K562 (cell line): ENCODE data around the gene TRIM23. TPM values are rescaled to one million over a fixed set of nuclear protein-coding genes. Genes with fewer than 3 reads are reported as not detected.

Experiments used
- ATAC-seq: fragments of 200-7000 bp; cut with Tn5 transposase; 3 replicates; pipeline ENCODE4 v1.9.1; 2020; ENCODE audit warnings: moderate library complexity
- BruUV-seq: library from RNA; stranded (reverse); fragments of 400-500 nt; replicated peaks from 2 replicates; lab custom pipeline; 2021; lab: Mats Ljungman, UMichigan
- CTCF ChIA-PET: fragments of 300-600 bp; formaldehyde crosslinking; extraction: SDS; loops from one replicate; lab custom pipeline; 2021; ENCODE audit warnings: low intra/inter-chr PET ratio; lab: Yijun Ruan, JAX
- POLR2A ChIA-PET: fragments of 300-600, 350-650 bp; sonication (Branson Sonifier 250); formaldehyde crosslinking; extraction: SDS; loops from one replicate; lab custom pipeline; 2021; ENCODE audit warnings: antibody characterized with exemption, inconsistent platforms; lab: Yijun Ruan, JAX
- DNase-seq, 4 experiments: peaks; one replicate each; pipeline versions ENCODE4 v3.0.0 to v3.0.0-alpha.2; 2011 to 2018; ENCODE audit warnings: low spot score in 3 of 4, mixed read lengths in 3 of 4; ENCODE audit errors: extremely low read depth in 1 of 4
- FAIRE-seq: peaks from 2 replicates; lab custom pipeline; 2011; peaks lifted over from hg19 to GRCh38; lab: Jason Lieb, UNC
- H2AFZ ChIP-seq: 2 replicates; pipeline ENCODE4 v1.6.0; 2011; ENCODE audit warnings: low read depth, low read length, control low read depth, inconsistent platforms
- H3K27ac ChIP-seq: fragments of 200-600 bp; 3 replicates; pipeline ENCODE4 v1.8.0; 2011; ENCODE audit warnings: low read depth, mild to moderate bottlenecking, control low read depth, inconsistent platforms, low read length, moderate library complexity, mixed read lengths; ENCODE audit errors: extremely low read depth
- H3K27me3 ChIP-seq, 2 experiments: fragments of 300-600 bp in 1 of 2; 2 replicates in 1 of 2; 3 replicates in 1 of 2; pipeline versions ENCODE4 v1.6.0 to v1.8.0; 2011; ENCODE audit warnings: inconsistent platforms in 2 of 2, low read length in 2 of 2, mild to moderate bottlenecking in 1 of 2, mixed read lengths in 1 of 2, moderate library complexity in 1 of 2; ENCODE audit not compliant: control insufficient read depth in 2 of 2, insufficient read depth in 2 of 2
- H3K36me3 ChIP-seq: fragments of 300-600 bp; 3 replicates; pipeline ENCODE4 v1.8.0; 2011; ENCODE audit warnings: mild to moderate bottlenecking, low read length, inconsistent platforms; ENCODE audit not compliant: control insufficient read depth, insufficient read depth
- H3K4me1 ChIP-seq, 2 experiments: fragments of 200-600 bp in 1 of 2; replicated peaks in 1 of 2; 2 replicates in 1 of 2; 3 replicates in 1 of 2; pipeline versions ENCODE4 v1.5.1 to v1.8.0; 2011; ENCODE audit warnings: inconsistent platforms in 2 of 2, low read length in 2 of 2, mild to moderate bottlenecking in 1 of 2, mixed read lengths in 1 of 2, moderate library complexity in 1 of 2; ENCODE audit not compliant: control insufficient read depth in 2 of 2, insufficient read depth in 2 of 2
- H3K4me2 ChIP-seq: 2 replicates; pipeline ENCODE4 v1.6.1; 2011; ENCODE audit warnings: low read length, control low read depth, inconsistent platforms, mixed read lengths; ENCODE audit not compliant: insufficient read depth
- H3K4me3 ChIP-seq: fragments of 200-600 bp; sonication (generic), shearing (Covaris generic); 2 replicates; pipeline ENCODE4 v1.5.1; 2016; ENCODE audit warnings: control low read depth, inconsistent platforms
- H3K79me2 ChIP-seq: fragments of 200-600 bp; 3 replicates; pipeline ENCODE4 v1.8.0; 2011; ENCODE audit warnings: low read length, inconsistent platforms; ENCODE audit not compliant: control insufficient read depth, insufficient read depth
- H3K9ac ChIP-seq, 2 experiments: 2 replicates each; pipeline versions ENCODE4 v1.6.0 to v1.6.1; 2011; ENCODE audit warnings: low read depth in 2 of 2, low read length in 2 of 2, control low read depth in 1 of 2, inconsistent platforms in 1 of 2, mild to moderate bottlenecking in 1 of 2, mixed read lengths in 1 of 2; ENCODE audit not compliant: insufficient read depth in 1 of 2
- H3K9me1 ChIP-seq: one replicate; pipeline ENCODE4 v1.6.0; 2011; ENCODE audit warnings: inconsistent platforms, mild to moderate bottlenecking, low read length, moderate library complexity; ENCODE audit not compliant: control insufficient read depth, insufficient read depth
- H3K9me3 ChIP-seq: replicated peaks from 2 replicates; pipeline ENCODE4 v1.5.1; 2011; ENCODE audit warnings: low read depth, low read length, inconsistent platforms; ENCODE audit not compliant: control insufficient read depth, insufficient read depth
- H4K20me1 ChIP-seq: replicated peaks from 2 replicates; pipeline ENCODE4 v1.6.1; 2011; ENCODE audit warnings: low read length, inconsistent platforms, mixed read lengths; ENCODE audit not compliant: control insufficient read depth, insufficient read depth
- BHLHE40 ChIP-seq: IDR thresholded peaks from 2 replicates; pipeline ENCODE4 v1.6.1; 2011; ENCODE audit warnings: low read length, improper control_type of control experiment
- ETS2 ChIP-seq: IDR thresholded peaks from 2 replicates; pipeline ENCODE4 v1.6.1; 2016; ENCODE audit warnings: borderline replicate concordance, missing genetic modification characterization, mild to moderate bottlenecking, moderate library complexity, missing compliant biosample characterization; ENCODE audit not compliant: poor library complexity, severe bottlenecking
- EZH2 ChIP-seq: IDR thresholded peaks from 2 replicates; pipeline ENCODE4 v1.6.1; 2012; ENCODE audit warnings: low read depth, mild to moderate bottlenecking, inconsistent platforms, low read length, borderline replicate concordance
- HMBOX1 ChIP-seq: sonication (generic); IDR thresholded peaks from 2 replicates; pipeline ENCODE4 v1.6.1; 2016
- HOXB6 ChIP-seq: fragments of 250-450 bp; sonication (Bioruptor Pico); IDR thresholded peaks from 2 replicates; pipeline ENCODE4 v1.5.1; 2022; ENCODE audit warnings: mild to moderate bottlenecking, borderline replicate concordance
- IRF1 ChIP-seq: sonication (generic); formaldehyde crosslinking; IDR thresholded peaks from 2 replicates; pipeline ENCODE4 v1.8.0; 2022; ENCODE audit warnings: missing genetic modification reagents, mild to moderate bottlenecking, borderline replicate concordance
- PHB ChIP-seq: fragments of 250-450 bp; sonication (Bioruptor Pico); IDR thresholded peaks from 2 replicates; pipeline ENCODE4 v1.5.0; 2021
- PHB2 ChIP-seq: fragments of 450-650 bp; IDR thresholded peaks from 2 replicates; pipeline ENCODE4 v1.6.1; 2017; ENCODE audit warnings: low read depth
- PRMT5 ChIP-seq: sonication (generic); formaldehyde crosslinking; IDR thresholded peaks from 2 replicates; pipeline ENCODE4 v1.5.0; 2020; ENCODE audit warnings: missing genetic modification reagents
- SIN3B ChIP-seq: fragments of 450-650 bp; IDR thresholded peaks from 2 replicates; pipeline ENCODE4 v1.6.1; 2017; ENCODE audit warnings: low read depth, mild to moderate bottlenecking, moderate library complexity
- USF2 ChIP-seq: sonication (generic); formaldehyde crosslinking; IDR thresholded peaks from 2 replicates; pipeline ENCODE4 v1.5.0; 2020; ENCODE audit warnings: missing genetic modification reagents
- ZBTB49 ChIP-seq: sonication (generic); formaldehyde crosslinking; IDR thresholded peaks from 2 replicates; pipeline ENCODE4 v1.8.0; 2022; ENCODE audit warnings: missing genetic modification reagents, mild to moderate bottlenecking, borderline replicate concordance
- ZKSCAN3 ChIP-seq: fragments of 250-450 bp; sonication (Bioruptor Pico); IDR thresholded peaks from 2 replicates; pipeline ENCODE4 v1.4.0; 2020
- ZNF239 ChIP-seq: fragments of 250-450 bp; sonication (Bioruptor Pico); IDR thresholded peaks from 2 replicates; pipeline ENCODE4 v1.4.0; 2020; ENCODE audit warnings: mild to moderate bottlenecking
- ZNF282 ChIP-seq: sonication (generic); formaldehyde crosslinking; IDR thresholded peaks from 2 replicates; pipeline ENCODE4 v1.8.1; 2023; ENCODE audit warnings: missing genetic modification reagents
- ZNF511 ChIP-seq: sonication (generic); formaldehyde crosslinking; IDR thresholded peaks from 2 replicates; pipeline ENCODE4 v1.8.0; 2022; ENCODE audit warnings: mild to moderate bottlenecking, missing genetic modification reagents
- ZNF639 ChIP-seq, 2 experiments: fragments of 200-800 bp in 1 of 2; sonication (Bioruptor generic) in 1 of 2; sonication (generic) in 1 of 2; formaldehyde crosslinking in 1 of 2; IDR thresholded peaks in 1 of 2; conservative IDR thresholded peaks in 1 of 2; 2 replicates each; pipeline versions ENCODE4 v1.5.0 to v1.6.1; 2016 to 2020; ENCODE audit warnings: missing compliant biosample characterization in 1 of 2, missing genetic modification characterization in 1 of 2, missing genetic modification reagents in 1 of 2
- in situ Hi-C: fragments of 300-500 bp; cut with MboI; formaldehyde crosslinking; loops from 4 replicates; pipeline ENCODE4 v1.15.0; 2018; ENCODE audit warnings: inconsistent platforms, mixed read lengths
- intact Hi-C: fragments of 100-400 bp; cut with micrococcal nuclease; formaldehyde crosslinking; loops from 2 replicates; pipeline ENCODE4 v1.14.2; 2022
- polyA plus RNA-seq, 8 experiments: library from polyadenylated mRNA; depleted of rRNA in 4 of 8; stranded (reverse) in 5 of 8; unstranded in 3 of 8; fragments of >200 nt; fragmentation: Nextera tagmentation in 2 of 8; fragmentation: Illumina TruSeq in 1 of 8; extraction: Ambion mirVana in 2 of 8; extraction: Trizol in 1 of 8; gene quantifications; 2 replicates each; pipeline versions ENCODE4 v1.2.1 to v1.2.3, GENCODE V29; 2011 to 2014; ENCODE audit warnings: inconsistent platforms in 1 of 8, missing spikeins in 1 of 8
- total RNA-seq, 7 experiments: library from RNA; depleted of rRNA in 6 of 7; stranded (reverse); fragments of >200 nt in 6 of 7; fragmentation: Illumina TruSeq in 2 of 7; extraction: Trizol in 2 of 7; gene quantifications; 2 replicates each; pipeline versions ENCODE4 v1.2.1 to v1.2.3, GENCODE V29; 2011 to 2021; ENCODE audit warnings: low replicate concordance in 1 of 7

Gene TRIM23
- total and polyA plus RNA-seq, 9 of the 15 experiments (the other 6 are each of a cell fraction or from before 2014, with no cell fraction given) = 2.4 to 8.5 (median 4.9) TPM

- no peak for FAIRE-seq
- no peak for TF ChIP-seq IRF1 (CRISPR knock-in tag)
- TF ChIP-seq ZKSCAN3 (CRISPR knock-in tag) = no peak
- TF ChIP-seq ZNF239 (CRISPR knock-in tag) = no peak
- TF ChIP-seq ZNF639 (CRISPR knock-in tag; conservative IDR thresholded peaks at IDR 0.05 in 1 of 2, IDR thresholded peaks at IDR 0.05 in 1 of 2) = no peak
- no peak for TF ChIP-seq PHB (CRISPR knock-in tag)
- no peak for TF ChIP-seq ZNF282 (CRISPR knock-in tag)
- TF ChIP-seq SIN3B = no peak
- TF ChIP-seq BHLHE40 = no peak
- no peak for TF ChIP-seq PHB2
- TF ChIP-seq ZNF511 = no peak
- TF ChIP-seq USF2 = no peak
- no peak for TF ChIP-seq ETS2 (tag)
- TF ChIP-seq EZH2 = no peak
- TF ChIP-seq ZBTB49 (CRISPR knock-in tag) = no peak
- no peak for TF ChIP-seq HMBOX1
- no peak for TF ChIP-seq PRMT5 (CRISPR knock-in tag)
- no peak for TF ChIP-seq HOXB6 (CRISPR knock-in tag)
Measured at GRCh38 chr5:65647941-65648340, 23.8 kb upstream of the TRIM23 start.

More at GRCh38 chr5:65647941-65648340, 23.8 kb upstream of the TRIM23 start:
- Histone ChIP-seq H2AFZ (no peak overlapping the region), H3K36me3 (peaks cover 18% of the 10 kb centered on the region; the same call in 1 of the 3 replicates), H3K27me3 (no peaks in the 10 kb centered on the region), H3K9me3 (no peaks in the 10 kb centered on the region), H3K4me3 (no peak overlapping the region), H3K79me2 (no peaks in the 10 kb centered on the region), H3K9me1 (no peaks in the 10 kb centered on the region), H3K4me2 (no peak overlapping the region), H4K20me1 (no peaks in the 10 kb centered on the region), H3K4me1 (no peaks in the 10 kb centered on the region), H3K27ac (no peak overlapping the region), H3K9ac (no peak overlapping the region)
- ATAC-seq (no peak), DNase-seq (no peak)
- no TSS peak for BruUV-seq
- intact Hi-C loops (no loop called here), in situ Hi-C loops (no loop called here)
- CTCF ChIA-PET = no interaction called here
- POLR2A ChIA-PET = no interaction called here
